Keratinocyte (primary cell): ENCODE results near the gene TBX18.

Experiments
- CTCF ChIP-seq, 3 experiments: IDR thresholded peaks in 1 of 3; conservative IDR thresholded peaks in 1 of 3; optimal IDR thresholded peaks in 1 of 3; 2 replicates in 2 of 3; 3 replicates in 1 of 3; pipeline versions ENCODE3 to v1.5.1; 2011; ENCODE audit warnings: low read length in 3 of 3, mild to moderate bottlenecking in 3 of 3, moderate library complexity in 2 of 3, control low read depth in 1 of 3, inconsistent platforms in 1 of 3; ENCODE audit not compliant: insufficient read depth in 2 of 3; ENCODE audit errors: extremely low read depth in 1 of 3
- EZH2 ChIP-seq: IDR thresholded peaks from one replicate; pipeline ENCODE4 v1.6.1; 2012; ENCODE audit warnings: inconsistent platforms, mild to moderate bottlenecking, low read length, moderate library complexity

- TF ChIP-seq CTCF (optimal IDR thresholded peaks at IDR 0.05 in 1 of 3, IDR thresholded peaks at IDR 0.05 in 1 of 3, conservative IDR thresholded peaks at IDR 0.05 in 1 of 3; ENCODE audit: extremely low read depth in 1 of 3, insufficient read depth in 2 of 3, low read length in 3 of 3) (no peak), EZH2 (peak; percentile 10)
Observed at GRCh38 chr6:84763886-84764331, 489 bp downstream of the TBX18 start.
